AG10803 (cell line): Measurements from ENCODE around the gene NAT16.
"Not testable (repeated sequence)": the region's sequence is repeated elsewhere in the genome, so short reads cannot be mapped to it uniquely, and the experiment has no call there.

ENCODE experiments used
- DNase-seq: peaks from one replicate; pipeline ENCODE4 v3.0.0; 2010; ENCODE audit warnings: low read depth
- H3K4me3 ChIP-seq: 2 replicates; pipeline ENCODE4 v1.5.1; 2011; ENCODE audit warnings: mild to moderate bottlenecking, low read length, control low read depth
- TF ChIP-seq, protein P1 (sequence below): conservative IDR thresholded peaks from 2 replicates; pipeline ENCODE4 v1.5.1; 2011; ENCODE audit warnings: mild to moderate bottlenecking, low read length, control low read depth, inconsistent platforms

NAT16 gene

DNA sequence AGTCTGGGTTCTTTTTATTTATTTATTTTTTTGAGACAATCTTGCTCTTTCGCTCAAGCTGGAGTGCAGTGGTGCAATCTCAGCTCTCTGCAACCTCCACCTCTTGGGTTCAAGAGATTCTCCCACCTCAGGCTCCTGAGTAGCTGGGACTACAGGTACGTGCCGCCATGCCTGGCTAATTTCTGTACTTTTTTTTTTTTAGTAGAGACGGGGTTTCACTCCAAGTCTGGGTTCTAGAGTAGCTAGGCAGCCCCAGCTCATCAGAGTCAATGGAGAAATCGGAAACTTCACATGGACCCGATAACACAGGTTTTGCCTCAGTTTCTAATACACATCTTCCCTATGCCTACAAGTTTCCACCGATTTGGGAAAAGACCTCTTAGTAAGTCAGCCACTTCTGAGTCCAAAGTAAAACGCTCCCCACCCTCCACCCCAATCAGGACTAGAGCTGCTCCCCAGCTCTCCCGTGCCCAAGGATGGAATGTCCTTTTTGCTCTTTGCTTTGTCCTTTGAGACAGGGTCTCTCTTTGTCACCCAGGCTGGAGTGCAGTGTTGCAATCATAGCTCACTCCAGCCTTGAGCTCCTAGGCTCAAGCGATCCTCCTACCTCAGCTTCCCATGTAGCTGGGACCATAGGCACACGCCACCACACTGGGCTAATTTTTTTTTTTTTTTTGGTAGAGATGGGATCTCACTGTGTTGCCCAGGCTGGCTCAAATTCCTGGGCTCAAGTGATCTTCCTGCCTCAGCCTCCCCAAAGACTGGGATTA is 57.0 kb downstream of the NAT16 start:
- H3K4me3 ChIP-seq = no peak overlapping the region; the same call in 1 of the 2 replicates
- no peak for DNase-seq
- TF ChIP-seq, protein P1, sequence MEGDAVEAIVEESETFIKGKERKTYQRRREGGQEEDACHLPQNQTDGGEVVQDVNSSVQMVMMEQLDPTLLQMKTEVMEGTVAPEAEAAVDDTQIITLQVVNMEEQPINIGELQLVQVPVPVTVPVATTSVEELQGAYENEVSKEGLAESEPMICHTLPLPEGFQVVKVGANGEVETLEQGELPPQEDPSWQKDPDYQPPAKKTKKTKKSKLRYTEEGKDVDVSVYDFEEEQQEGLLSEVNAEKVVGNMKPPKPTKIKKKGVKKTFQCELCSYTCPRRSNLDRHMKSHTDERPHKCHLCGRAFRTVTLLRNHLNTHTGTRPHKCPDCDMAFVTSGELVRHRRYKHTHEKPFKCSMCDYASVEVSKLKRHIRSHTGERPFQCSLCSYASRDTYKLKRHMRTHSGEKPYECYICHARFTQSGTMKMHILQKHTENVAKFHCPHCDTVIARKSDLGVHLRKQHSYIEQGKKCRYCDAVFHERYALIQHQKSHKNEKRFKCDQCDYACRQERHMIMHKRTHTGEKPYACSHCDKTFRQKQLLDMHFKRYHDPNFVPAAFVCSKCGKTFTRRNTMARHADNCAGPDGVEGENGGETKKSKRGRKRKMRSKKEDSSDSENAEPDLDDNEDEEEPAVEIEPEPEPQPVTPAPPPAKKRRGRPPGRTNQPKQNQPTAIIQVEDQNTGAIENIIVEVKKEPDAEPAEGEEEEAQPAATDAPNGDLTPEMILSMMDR = no peak

- DNase-seq = peak; percentile 98
- TF ChIP-seq, protein P1 = no peak
- peak overlapping the region; percentile 57 for H3K4me3 ChIP-seq
Observed at GRCh38 chr7:101121991-101122932, 57.8 kb downstream of the NAT16 start.

- DNase-seq, H3K4me3 ChIP-seq: not testable (repeated sequence)
Observed at GRCh38 chr7:101121631-101121990, 58.5 kb downstream of the NAT16 start.
